SJCRH30 (cell line): Measurements from ENCODE around the gene POMGNT1. TPM values are rescaled to one million over a fixed set of nuclear protein-coding genes. Genes with fewer than 3 reads are reported as not detected.

Source experiments
- DNase-seq, 2 experiments: peaks; one replicate each; pipeline ENCODE4 v3.0.0-alpha.2; 2015 to 2020
- H3K27ac ChIP-seq: fragments of 250-450 bp; sonication (Bioruptor Pico); 2 replicates; pipeline ENCODE4 v1.5.1; 2020; ENCODE audit warnings: mild to moderate bottlenecking, moderate library complexity
- H3K27me3 ChIP-seq: fragments of 250-450 bp; sonication (Bioruptor Pico); 2 replicates; pipeline ENCODE4 v1.5.1; 2020; ENCODE audit warnings: mild to moderate bottlenecking, moderate library complexity
- H3K36me3 ChIP-seq: fragments of 250-450 bp; sonication (Bioruptor Pico); 2 replicates; pipeline ENCODE4 v1.5.1; 2020; ENCODE audit warnings: mild to moderate bottlenecking, moderate library complexity
- H3K4me1 ChIP-seq: fragments of 250-450 bp; sonication (Bioruptor Pico); 2 replicates; pipeline ENCODE4 v1.5.1; 2020; ENCODE audit warnings: mild to moderate bottlenecking, moderate library complexity
- H3K4me3 ChIP-seq: fragments of 250-450 bp; sonication (Bioruptor Pico); 2 replicates; pipeline ENCODE4 v1.5.1; 2020; ENCODE audit warnings: mild to moderate bottlenecking, moderate library complexity
- H3K9me3 ChIP-seq: fragments of 250-450 bp; sonication (Bioruptor Pico); replicated peaks from 2 replicates; pipeline ENCODE4 v1.5.1; 2020; ENCODE audit warnings: mild to moderate bottlenecking, moderate library complexity
- total RNA-seq: library from RNA; depleted of rRNA; stranded (reverse); fragments of >200 nt; shearing (Covaris generic); gene quantifications from 2 replicates; pipeline ENCODE4 v1.2.3, GENCODE V29; 2014; rRNA removed

POMGNT1 gene
- total RNA-seq, 1 experiment from 2014 or later = 53.3 TPM

DNA sequence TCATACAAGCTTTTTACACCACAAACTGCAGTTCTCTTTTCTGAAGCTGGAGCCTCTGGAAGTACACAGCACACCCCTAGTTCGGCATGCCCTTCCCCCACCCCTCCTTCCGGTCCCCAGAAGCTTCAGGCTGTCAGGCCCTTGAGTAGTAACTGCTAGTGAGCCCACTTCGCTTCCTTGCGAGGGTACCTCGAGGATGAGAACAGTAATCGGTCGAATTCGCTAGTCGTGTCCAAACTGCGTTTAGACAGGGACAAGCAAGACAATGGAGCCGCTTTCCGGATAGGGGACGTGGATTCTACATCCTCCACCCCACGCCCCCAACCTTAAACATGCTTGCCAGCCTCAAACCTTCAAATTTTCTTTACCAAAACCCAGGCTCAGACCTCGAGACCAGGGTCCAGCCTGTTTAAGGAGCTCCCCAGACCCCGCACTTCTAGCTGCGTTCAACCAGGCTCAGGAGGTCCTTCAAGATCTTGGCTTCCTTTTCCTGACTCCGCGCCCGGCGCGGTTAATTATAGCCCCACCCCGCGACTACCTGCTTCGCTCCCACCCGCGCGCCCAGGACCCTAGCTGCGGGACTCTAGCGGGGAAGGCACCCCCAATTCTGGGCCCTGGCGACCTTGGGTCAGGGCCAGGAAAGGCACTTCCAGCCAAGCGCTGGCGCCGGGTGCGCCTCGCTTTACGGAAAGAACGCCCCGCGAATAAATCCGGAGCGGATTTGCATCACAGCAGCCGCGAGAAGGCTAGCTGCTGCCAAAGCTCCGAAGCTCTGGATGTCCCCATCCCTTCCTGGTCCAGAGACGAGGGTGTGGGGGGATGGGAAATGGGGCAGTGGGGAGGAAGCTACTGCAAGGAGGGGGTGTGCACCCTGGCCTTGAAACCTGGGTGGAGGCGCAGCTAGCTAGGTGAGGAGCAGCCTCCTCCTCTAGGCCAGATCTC, 31.4 kb downstream of the POMGNT1 start:
- no peak for DNase-seq
- Histone ChIP-seq H3K36me3 (no peaks in the 10 kb centered on the region), H3K9me3 (no peaks in the 10 kb centered on the region), H3K4me3 (no peak overlapping the region), H3K27ac (no peak overlapping the region), H3K4me1 (0 out of 2 replicates have a peak, but pooled peaks cover 3% of the 10 kb centered on the region), H3K27me3 (no peaks in the 10 kb centered on the region)

DNA sequence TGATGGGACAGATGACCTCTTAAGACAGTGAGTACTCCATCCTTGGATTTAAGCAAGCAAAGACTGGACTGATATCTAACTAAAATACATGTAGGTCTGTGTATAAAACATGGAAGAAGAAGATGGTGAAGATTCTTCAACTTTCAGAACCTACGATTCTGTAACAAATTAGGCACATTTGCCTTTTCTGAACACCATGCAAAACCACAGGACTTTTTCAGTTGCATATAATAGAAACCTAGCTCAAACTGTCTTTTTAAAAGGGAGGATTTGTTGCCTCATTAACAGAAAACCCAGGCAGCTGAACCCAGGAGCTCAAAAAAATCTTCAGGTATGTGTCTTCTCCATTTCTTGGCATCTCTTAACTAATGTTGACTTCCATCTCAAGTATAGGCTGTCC, 38.0 kb downstream of the POMGNT1 start:
- Histone ChIP-seq H3K27ac (no peak overlapping the region), H3K36me3 (no peaks in the 10 kb centered on the region), H3K4me3 (no peak overlapping the region), H3K4me1 (peaks cover 10% of the 10 kb centered on the region), H3K27me3 (no peaks in the 10 kb centered on the region), H3K9me3 (no peaks in the 10 kb centered on the region)
- DNase-seq = no peak

GRCh38 chr1:46159516-46159915, 38.7 kb downstream of the POMGNT1 start:
- DNase-seq = peak in 1 of 2 experiments; percentile 52

GRCh38 chr1:46158312-46159281, 39.6 kb downstream of the POMGNT1 start:
- Histone ChIP-seq H3K4me3 (no peak overlapping the region), H3K27me3 (no peaks in the 10 kb centered on the region), H3K27ac (no peak overlapping the region), H3K4me1 (peaks cover 10% of the 10 kb centered on the region), H3K9me3 (no peaks in the 10 kb centered on the region), H3K36me3 (no peaks in the 10 kb centered on the region)
- DNase-seq = no peak

More at GRCh38 chr1:46159516-46159915, 38.7 kb downstream of the POMGNT1 start:
- H3K27me3 ChIP-seq = no peaks in the 10 kb centered on the region
- H3K4me3 ChIP-seq = no peak overlapping the region
- no peak overlapping the region for H3K27ac ChIP-seq
- no peaks in the 10 kb centered on the region for H3K9me3 ChIP-seq
- H3K36me3 ChIP-seq = no peaks in the 10 kb centered on the region
- H3K4me1 ChIP-seq = peaks cover 10% of the 10 kb centered on the region

DNA sequence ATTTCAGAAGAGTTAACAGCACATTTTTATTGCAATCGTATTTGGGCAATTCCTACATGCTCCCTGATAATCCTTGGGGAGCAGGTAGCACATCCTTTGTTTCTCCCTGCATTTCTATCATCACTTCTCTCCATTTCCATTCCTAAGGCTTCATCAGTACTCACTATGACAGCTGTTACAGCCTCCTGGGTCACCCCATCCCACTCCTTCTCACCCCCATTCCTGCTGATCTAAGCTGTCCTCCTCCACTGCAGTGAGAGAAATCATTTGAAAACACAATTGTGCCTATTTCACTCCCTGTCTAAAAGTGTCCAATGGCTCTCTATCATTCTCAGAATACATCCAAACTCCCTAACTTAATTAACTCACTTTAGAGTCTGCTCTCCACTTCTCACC, 40.3 kb downstream of the POMGNT1 start:
- Histone ChIP-seq H3K27me3 (no peaks in the 10 kb centered on the region), H3K4me3 (no peak overlapping the region), H3K4me1 (peaks cover 12% of the 10 kb centered on the region), H3K36me3 (no peaks in the 10 kb centered on the region), H3K9me3 (no peaks in the 10 kb centered on the region), H3K27ac (no peak overlapping the region)
- no peak for DNase-seq

GRCh38 chr1:46153732-46154131, 44.5 kb downstream of the POMGNT1 start:
- Histone ChIP-seq H3K27me3 (no peaks in the 10 kb centered on the region), H3K36me3 (no peaks in the 10 kb centered on the region), H3K9me3 (no peaks in the 10 kb centered on the region), H3K4me3 (no peak overlapping the region), H3K27ac (no peak overlapping the region), H3K4me1 (peaks cover 3% of the 10 kb centered on the region; the same call in 1 of the 2 replicates)
- no peak for DNase-seq

DNA sequence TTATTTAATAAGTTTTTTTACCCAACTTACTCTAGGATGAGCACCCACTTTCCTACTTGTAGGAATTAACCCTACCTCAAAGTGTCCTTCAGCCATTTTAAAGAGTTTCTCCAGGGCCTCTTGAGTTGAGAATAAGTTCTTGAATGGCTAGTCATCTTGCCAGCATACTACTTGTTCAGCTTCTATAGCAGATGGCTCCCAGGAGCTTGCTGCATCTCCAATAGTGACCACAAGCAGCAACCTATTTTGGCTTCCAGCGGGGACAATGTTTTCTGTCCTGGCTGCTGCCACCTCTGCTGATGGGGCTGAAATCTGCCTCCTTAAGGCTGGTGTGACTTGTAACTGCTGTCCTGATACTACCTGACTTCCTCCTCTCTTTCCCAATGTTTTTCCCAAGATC, 45.0 kb downstream of the POMGNT1 start:
- H3K9me3 ChIP-seq = no peaks in the 10 kb centered on the region
- no peaks in the 10 kb centered on the region for H3K27me3 ChIP-seq
- no peak overlapping the region for H3K27ac ChIP-seq
- no peak overlapping the region for H3K4me3 ChIP-seq
- no peaks in the 10 kb centered on the region for H3K36me3 ChIP-seq
- peaks cover 3% of the 10 kb centered on the region; the same call in 1 of the 2 replicates for H3K4me1 ChIP-seq
- DNase-seq = no peak

DNA sequence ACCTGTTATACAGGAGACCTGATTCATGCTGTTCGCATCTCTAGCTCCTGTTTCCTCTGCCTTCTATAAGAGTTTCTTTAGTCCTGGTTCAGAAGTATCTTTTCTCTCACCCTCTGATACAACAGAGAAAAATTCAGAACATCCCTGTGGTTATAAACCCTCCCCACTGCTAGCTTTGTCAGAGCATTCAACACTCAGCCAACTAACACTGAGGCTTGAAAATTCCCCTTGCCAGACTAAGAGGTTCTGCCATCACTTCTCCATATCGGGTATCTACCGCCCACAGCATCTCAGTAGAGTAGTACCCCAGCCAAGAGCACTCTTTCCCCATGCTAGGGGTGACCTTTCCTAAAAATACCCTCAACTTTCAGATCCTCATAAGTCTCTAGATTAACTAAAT, 46.2 kb downstream of the POMGNT1 start:
- Histone ChIP-seq H3K27me3 (no peaks in the 10 kb centered on the region), H3K9me3 (no peaks in the 10 kb centered on the region)

GRCh38 chr1:46150085-46150484, 48.1 kb downstream of the POMGNT1 start:
- H3K27me3 ChIP-seq = no peaks in the 10 kb centered on the region
- H3K4me3 ChIP-seq = no peak overlapping the region
- H3K9me3 ChIP-seq = no peaks in the 10 kb centered on the region
- H3K4me1 ChIP-seq = peaks cover 3% of the 10 kb centered on the region; the same call in 1 of the 2 replicates
- DNase-seq = no peak
- H3K36me3 ChIP-seq = no peaks in the 10 kb centered on the region
- H3K27ac ChIP-seq = no peak overlapping the region

More for the DNA sequence above, 46.2 kb downstream of the POMGNT1 start:
- H3K4me3 ChIP-seq = no peak overlapping the region
- no peak overlapping the region for H3K27ac ChIP-seq
- no peaks in the 10 kb centered on the region for H3K36me3 ChIP-seq
- peaks cover 3% of the 10 kb centered on the region; the same call in 1 of the 2 replicates for H3K4me1 ChIP-seq
- DNase-seq = no peak

DNA sequence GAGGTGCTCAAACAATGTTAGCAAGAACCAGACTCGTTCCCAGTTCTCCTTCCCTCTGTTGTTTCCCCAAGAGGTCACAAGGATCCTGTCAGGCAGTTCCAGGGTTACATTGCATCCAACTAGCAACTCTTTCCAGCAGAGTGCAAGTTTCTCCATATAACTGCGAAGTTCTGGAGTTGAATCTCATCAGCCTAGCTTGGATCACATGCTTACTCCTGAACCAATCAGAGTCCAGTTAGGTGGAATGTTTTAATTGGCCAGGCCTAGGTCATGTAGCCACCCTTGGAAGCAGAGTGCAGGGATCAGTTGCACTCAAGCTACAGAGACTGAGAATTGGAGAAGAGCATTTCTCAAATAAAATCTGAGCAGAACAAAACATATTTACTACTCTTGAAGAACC, 49.9 kb downstream of the POMGNT1 start:
- H3K4me1 ChIP-seq = peaks cover 3% of the 10 kb centered on the region; the same call in 1 of the 2 replicates
- DNase-seq = peak; percentile 29 to 66
- H3K27me3 ChIP-seq = no peaks in the 10 kb centered on the region
- no peak overlapping the region for H3K4me3 ChIP-seq
- H3K9me3 ChIP-seq = peaks cover 4% of the 10 kb centered on the region; the same call in 1 of the 2 replicates
- H3K27ac ChIP-seq = no peak overlapping the region
- H3K36me3 ChIP-seq = no peaks in the 10 kb centered on the region

Other genes starting within 250 kb of the POMGNT1 start
- 19.5 and 23.5 TPM in 2 replicates for gene PIK3R3, start 65.8 kb downstream of the POMGNT1 start, total RNA-seq
- gene TSPAN1, start 23.3 kb downstream of the POMGNT1 start, total RNA-seq = not detected in 2 replicates
- not detected in 2 replicates for gene P3R3URF, start 21.9 kb downstream of the POMGNT1 start, total RNA-seq
- 2.8 and 3.3 TPM in 2 replicates for gene LURAP1, start 4.9 kb upstream of the POMGNT1 start, total RNA-seq
- 25.7 and 30.3 TPM in 2 replicates for gene RAD54L, start 49.3 kb upstream of the POMGNT1 start, total RNA-seq
- gene LRRC41, start 105.2 kb upstream of the POMGNT1 start, total RNA-seq = 71.1 and 73.5 TPM in 2 replicates
- 828 and 880 TPM in 2 replicates for gene UQCRH, start 105.3 kb upstream of the POMGNT1 start, total RNA-seq
- gene NSUN4, start 142.4 kb upstream of the POMGNT1 start, total RNA-seq = 23.7 TPM in 2 replicates
- 0.34 TPM in 1 of 2 replicates, not detected in the other for gene FAAH, start 195.9 kb upstream of the POMGNT1 start, total RNA-seq